ENCODE data around the gene ZNF728.
"Not testable (repeated sequence)": the region's sequence is repeated elsewhere in the genome, so short reads cannot be mapped to it uniquely, and the experiment has no call there.

ZNF728 gene

DNA sequence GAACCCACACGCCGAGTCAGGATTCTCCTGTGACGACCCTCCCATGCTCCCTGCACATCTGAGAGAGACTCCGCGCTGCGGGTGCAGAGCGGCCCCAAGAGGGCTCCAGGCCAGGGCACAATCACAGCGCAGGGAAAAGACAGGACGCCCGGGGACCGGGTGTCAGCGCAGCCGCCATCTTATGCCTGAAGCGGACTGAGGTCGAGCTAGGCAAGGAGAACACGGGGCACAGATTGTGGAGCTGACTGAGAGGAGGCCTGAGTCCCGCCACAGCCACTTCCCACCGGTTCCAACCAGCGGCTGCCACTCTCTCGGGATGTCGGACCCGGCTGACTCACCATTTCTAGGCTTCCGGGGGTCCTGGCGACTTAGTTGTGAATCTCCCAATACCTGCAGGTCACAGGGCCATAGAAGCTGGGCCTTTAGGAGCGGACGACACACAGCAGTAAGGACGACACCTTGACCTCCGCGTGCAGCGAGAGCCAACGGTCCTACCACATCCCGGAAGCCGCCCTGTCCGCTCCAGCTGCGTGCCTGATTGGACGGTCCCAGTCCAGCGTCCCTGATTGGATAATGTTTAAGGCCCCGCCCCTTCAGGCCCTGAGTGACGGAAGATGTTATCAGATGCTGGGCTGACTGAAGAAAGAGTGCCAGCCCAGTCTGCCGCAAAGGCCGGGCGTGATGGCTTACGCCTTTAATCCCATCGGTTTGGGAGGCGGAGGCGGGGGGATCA, at the start of gene ZNF728:
TSS of gene ZNF728 (minus strand) at position 487 of the 733 bp plus-strand sequence. CDS start at position 341, 146 bp downstream.
- no peak for DNase-seq

DNA sequence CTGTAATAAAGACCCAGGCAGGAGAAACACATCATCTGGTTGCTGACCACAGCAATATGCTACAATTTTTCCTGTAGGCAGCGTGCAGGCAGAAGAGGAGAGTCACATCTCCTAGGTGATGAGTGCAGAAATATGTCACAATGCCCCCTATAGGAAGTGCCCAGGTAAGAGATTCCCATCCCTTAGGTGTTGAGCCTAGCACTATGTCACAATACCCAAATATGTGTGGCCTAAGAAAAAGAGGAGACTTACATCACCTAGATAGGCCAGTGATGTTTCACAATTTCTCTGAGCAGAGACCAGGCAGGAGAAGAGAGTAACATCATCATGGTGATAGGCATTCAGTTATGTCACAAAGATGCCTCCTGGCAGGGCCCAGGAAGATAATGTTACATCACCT, 49.4 kb upstream of the ZNF728 start:
- DNase-seq, result no peak

DNA sequence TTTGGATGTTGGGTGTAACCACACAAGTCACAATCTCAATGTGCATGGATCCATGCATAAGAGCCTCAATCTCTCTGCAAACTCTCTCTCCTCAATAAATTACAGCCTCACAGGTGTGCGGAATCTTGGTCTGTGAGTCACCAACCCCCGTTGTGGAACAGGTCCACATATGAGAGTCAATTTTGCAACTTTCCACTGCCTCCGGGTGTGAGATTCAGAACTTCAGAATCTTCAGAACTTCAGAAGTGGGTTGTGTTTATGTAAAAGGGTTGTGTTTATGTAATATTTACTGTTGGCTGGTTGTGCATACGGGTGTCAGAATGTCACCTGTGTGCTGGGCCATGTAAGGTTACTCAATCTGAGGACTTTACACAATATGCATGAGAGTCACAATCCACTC, 46.3 kb upstream of the ZNF728 start:
- no peak for DNase-seq

DNA sequence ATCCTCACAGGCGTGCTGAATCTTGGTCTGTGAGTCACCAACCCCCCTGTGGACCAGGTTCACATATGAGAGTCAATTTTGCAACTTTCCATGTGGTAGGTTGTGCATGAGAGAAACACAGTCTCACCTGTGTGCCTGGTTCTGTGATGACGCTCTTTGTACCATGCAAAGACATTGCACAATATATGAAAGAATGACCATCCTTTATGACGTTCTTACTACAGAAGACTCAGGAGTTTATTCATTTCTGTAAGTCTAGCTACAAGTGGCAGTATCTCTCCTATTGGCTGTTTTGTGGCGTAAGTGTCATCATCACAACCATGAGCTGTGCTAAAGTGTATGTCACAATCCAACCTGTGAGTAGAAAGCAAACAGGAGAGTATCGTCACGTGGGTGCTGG, 43.8 kb upstream of the ZNF728 start:
- no peak for DNase-seq

DNA sequence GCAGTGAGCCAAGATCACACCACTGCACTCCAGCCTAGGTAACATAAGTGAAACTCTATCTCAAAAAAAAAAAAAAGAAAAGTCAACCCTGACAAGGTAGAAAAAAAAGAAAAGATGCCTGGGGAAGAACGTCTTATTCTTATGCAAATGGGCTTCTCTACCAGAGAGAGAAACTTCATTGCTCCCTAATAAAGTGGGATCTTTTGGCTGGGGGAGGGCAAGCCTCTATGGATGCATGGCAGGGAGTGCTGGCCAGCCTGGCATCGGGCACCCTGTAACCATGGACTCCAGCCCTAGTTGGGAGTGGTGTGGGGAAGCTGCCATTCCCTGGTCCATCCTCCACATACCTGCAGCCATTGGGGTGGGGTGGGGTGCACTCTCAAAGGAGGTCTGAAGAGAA, 30.7 kb upstream of the ZNF728 start:
- no peak for DNase-seq

DNA sequence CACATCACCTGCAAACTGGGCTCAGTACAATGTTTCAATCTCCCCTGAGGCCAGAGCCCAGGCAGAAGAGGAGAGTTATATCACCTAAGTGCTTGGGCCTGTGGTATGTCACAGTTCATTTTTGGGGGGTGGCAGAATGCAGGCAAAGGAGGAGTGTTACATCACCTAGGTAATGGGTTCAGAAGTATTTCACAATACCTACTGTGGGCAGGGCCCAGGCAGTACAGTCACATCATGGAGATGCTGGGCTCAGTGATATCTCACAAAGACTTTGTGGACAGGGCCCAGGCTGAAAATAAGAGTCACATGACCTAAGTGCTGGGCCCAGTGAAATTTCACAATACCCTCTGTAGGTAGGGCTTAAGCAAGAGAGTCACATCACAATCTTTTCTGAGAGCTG, 12.7 kb upstream of the ZNF728 start:
- no peak for DNase-seq

DNA sequence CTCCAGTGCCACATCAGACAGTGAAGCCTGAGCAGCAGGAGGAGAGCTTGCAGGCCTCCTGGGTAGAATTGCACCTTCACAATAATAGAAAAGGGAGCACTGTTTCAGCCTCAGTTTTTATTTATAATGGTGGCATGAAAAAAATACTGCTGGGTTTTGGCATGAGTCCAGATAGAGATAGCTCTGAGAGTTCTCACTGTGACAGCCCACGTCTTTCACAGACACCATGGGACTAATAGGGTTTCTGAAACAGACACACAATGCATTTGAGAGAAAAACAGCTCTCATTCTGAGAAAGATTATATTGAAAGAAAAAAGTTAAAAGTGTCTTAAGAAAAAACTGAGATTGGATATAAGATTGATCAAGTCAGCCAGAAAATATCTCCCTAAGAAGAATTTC, 8.0 kb downstream of the ZNF728 start:
- not testable (repeated sequence) for DNase-seq

DNA sequence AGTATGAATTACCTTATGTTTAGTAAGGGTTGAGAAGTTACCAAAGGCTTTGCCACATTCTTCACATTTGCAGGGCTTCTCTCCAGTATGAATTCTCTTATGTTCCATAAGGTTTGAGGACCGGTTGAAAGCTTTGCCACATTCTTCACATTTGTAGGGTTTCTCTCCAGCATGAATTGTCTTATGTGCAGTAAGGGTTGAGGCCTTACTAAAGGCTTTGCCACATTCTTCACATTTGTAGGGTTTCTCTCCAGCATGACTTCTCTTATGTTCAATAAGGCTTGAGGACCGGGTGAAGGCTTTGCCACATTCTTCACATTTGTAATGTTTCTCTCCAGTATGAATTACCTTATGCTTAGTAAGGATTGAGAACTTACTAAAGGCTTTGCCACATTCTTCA, 26.7 kb downstream of the ZNF728 start:
- no peak for DNase-seq

DNA sequence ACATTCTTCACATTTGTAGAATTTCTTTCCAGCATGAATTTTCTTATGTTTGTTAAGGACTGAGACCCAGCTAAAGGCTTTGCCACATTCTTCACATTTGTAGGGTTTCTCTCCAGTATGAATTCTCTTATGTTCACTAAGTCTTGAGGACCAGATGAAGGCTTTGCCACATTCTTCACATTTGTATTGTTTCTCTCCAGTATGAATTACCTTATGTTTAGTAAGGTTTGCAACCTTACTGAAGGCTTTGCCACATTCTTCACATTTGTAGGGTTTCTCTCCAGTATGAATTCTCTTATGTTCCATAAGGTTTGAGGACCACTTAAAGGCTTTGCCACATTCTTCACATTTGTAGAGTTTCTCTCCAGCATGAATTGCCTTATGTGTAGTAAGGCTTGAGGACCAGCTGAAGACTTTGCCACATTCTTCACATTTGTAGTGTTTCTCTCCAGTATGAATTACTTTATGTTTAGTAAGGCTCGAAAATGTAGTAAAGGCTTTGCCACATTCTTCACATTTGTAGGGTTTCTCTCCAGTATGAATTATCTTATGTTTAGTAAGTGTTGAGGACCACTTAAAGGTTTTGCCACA, 27.3 kb downstream of the ZNF728 start:
- DNase-seq, result not testable (repeated sequence)

DNA sequence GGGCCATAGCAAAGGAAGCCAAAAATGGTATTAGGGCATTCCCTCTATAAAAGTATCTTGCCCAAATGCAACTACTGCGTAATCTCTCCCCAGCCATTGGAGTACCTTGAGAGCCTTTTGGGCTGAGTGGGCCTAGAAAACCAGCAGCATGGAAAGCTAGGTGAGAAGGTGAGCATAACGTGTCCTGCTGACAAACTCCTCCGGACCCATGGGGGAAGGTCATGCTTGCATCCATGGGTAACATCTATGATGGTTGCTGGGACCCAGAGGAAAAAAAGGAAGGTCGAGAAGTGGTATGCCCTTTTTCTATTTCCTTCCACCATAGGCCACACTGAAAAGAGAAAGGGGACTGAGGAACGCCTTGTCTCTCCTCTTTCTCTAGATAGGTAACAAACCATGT, 57.4 kb downstream of the ZNF728 start:
- DNase-seq, result no peak

DNA sequence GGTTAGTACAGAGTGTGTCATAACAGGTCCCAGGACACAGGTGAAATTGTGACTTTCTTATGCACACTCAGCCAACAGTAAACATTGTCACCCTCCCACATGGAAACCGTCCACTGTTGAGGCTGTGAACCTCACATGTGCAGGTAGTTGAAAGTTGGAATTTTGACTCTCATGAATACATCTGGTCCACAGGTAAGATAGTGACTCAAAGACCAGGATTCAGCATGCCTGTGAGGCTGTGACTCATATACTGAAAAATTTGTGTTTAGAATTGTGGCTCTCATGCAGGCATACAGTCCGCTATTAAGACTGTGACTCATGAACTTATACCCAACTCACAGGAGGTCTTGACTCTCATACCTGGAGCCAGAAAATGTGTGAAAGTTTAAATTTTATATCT, 67.8 kb downstream of the ZNF728 start:
- DNase-seq, result no peak

DNA sequence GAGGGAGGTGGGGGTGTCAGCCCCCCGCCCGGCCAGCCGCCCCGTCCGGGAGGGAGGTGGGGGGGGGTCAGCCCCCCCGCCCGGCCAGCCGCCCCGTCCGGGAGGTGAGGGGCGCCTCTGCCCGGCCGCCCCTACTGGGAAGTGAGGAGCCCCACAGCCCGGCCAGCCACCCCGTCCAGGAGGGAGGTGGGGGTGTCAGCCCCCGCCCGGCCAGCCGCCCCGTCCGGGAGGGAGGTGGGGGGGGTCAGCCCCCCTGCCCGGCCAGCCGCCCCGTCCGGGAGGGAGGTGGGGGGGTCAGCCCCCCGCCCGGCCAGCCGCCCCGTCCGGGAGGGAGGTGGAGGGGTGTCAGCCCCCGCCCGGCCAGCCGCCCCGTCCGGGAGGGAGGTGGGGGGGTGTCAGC, 75.4 kb downstream of the ZNF728 start:
- DNase-seq, result not testable (repeated sequence)

DNA sequence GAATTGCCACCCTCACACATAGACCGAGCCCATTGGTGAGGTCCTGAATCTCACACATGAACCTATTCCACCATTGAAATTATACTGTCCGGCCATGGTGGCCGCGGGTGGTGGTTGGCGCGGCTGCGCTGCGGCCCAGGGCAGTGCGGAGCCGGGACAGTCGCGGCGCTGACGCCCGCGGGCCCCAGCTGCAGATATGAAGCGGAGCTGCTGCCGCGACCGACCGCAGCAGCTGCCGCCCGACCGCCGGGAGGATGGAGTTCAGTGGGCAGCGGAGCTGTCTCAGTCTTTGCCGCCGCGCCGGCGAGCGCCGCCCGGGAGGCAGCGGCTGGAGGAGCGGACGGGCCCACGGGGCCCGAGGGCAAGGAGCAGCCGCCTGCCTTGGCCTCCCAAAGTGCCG, 77.8 kb downstream of the ZNF728 start:
- not testable (repeated sequence) for DNase-seq
